Activated T-cell treated with anti-CD3 and anti-CD28 coated beads, Interleukin-2, amount 50 U/mL, for 1 hour (primary cell): ENCODE results near the gene CEACAM16.

Experiments
- DNase-seq: peaks from one replicate; pipeline ENCODE4 v3.0.0-alpha.2; 2020

Gene CEACAM16

DNA sequence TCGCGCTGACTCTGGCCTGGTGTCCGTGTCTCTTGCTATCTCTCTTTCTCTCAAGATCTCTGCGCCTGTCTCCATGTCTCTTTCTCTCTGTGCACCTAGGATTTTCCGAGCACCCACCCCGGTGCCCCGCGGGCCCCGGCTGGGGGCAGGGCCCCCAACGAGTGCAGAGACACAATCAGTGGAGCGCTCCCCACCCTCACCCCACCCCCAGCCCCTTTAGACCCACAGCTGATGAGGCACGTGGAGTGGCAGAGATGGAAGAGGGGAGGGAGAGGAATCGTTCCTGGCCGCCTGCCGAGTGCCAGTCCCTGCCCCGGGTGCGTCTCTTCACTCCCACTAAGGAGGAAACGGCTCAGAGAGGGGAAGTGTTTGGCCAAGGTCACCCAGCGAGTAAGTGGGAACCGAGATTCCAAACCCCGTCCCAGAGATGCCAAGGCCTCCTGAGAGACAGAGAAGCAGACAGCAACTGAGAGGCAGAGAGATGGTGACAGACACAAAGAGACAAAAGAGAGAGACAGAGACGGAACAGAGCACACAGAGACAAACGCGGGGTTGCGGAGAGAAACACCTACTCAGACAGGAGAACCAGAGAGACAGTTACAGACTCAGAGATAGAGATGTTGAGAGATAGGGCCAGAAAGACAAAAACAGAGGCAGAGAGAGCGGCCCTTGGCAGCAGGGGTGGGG, 48.9 kb downstream of the CEACAM16 start:
- DNase-seq, result no peak

DNA sequence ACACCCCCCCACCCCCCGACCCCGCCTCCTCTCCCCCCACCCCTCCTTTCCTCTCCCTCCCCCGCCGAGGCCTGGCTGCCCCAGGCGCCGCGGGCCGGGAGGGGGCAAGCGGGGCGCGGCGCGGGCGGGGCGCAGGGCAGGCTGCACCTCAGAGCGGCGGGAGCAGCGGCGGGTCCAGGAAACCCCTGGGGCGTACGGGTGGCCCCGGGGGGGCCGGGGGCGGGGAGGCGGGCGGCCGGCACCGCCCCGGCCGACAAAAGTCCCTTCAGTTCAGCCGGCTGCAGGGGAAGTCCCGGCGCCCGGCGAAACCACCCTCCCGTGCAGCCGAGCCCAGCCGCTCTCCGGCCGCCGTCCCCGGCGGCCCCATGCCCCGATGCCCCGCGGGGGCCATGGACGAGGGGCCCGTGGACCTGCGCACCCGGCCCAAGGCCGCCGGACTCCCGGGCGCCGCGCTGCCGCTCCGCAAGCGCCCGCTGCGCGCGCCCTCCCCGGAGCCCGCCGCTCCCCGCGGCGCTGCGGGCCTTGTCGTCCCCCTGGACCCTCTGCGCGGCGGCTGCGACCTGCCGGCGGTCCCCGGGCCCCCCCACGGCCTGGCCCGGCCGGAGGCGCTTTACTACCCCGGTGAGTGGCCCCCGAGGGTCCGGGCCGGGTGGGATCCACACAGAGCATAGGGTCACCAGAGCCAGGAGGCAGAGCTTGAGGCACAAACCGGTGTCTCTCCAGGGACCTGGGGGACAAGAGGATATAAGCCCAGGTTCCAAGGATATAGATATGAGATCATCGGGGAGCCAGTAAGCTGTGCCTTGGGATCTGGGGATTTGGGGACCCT, 49.7 kb downstream of the CEACAM16 start, which contains the start of gene BCL3:
Gene BCL3 (plus strand): TSS at position 283 of the 829 bp plus-strand sequence. CDS start 83 bp downstream, at position 366.
- peak; percentile 81 for DNase-seq

- DNase-seq, result no peak
These were observed 50.3 kb downstream of the CEACAM16 start for GRCh38 chr19:44749292-44749691.

DNA sequence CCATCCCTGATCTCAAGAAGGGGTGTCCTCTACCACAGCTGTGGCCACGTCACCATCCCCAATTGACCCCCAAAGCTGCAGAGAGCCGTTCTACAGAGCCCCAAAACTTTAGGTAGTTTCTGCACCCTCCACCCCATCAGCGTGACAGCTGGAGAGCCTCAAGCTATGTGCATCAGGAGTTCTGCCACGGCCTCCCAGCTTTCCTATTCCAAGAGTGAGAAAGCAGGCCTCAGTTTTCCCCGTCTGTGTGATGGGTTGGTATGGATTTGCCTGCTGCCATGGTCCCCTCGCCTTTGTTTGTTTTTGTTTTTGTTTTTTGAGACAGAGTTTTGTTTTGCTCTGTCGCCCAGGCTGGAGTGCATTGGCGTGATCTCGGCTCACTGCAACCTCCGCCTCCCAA, 51.0 kb downstream of the CEACAM16 start:
- no peak for DNase-seq

- no peak for DNase-seq
These were observed 53.3 kb downstream of the CEACAM16 start for GRCh38 chr19:44752123-44752815.

DNA sequence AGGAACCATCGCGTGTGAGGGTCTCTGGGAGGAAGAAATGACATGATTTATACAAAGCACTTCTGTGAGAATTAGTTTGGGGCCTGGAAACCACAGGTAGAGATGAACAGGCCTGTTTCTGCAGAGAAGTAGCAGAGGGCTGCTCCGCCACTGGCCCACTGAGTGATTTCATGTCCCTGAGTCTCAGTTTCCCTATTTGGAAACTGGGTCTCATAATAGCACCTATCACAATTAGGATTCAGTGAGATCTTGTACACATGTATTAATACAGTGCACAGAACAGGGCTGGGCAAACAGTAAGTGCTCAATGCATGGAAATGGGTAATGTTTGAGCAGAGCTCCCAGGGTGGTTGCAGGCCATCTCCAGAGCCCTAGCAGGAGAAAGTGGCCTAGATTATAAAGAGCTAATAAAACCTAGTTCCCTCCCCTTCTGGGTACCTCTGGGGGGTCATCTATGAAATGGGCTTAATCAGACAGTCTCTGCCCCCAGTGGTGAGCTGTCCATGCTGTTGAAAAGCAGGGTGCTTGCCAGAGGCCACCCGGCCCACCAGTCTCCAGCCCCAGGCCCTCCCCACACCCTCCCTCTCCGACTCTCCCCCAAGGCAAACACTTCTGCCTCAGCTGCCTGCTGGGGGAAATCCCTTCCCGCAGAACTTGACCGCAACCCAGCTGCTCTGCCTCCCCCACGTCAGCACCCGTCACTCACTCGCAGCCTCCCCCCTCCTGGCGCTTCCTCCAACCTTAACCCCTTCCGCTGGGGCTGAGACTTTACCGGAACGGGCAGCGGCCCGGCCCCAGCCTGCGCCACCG, 54.1 kb downstream of the CEACAM16 start:
- peak; percentile 89 for DNase-seq

- no peak for DNase-seq
These were observed 54.6 kb downstream of the CEACAM16 start for GRCh38 chr19:44753626-44753931.

DNA sequence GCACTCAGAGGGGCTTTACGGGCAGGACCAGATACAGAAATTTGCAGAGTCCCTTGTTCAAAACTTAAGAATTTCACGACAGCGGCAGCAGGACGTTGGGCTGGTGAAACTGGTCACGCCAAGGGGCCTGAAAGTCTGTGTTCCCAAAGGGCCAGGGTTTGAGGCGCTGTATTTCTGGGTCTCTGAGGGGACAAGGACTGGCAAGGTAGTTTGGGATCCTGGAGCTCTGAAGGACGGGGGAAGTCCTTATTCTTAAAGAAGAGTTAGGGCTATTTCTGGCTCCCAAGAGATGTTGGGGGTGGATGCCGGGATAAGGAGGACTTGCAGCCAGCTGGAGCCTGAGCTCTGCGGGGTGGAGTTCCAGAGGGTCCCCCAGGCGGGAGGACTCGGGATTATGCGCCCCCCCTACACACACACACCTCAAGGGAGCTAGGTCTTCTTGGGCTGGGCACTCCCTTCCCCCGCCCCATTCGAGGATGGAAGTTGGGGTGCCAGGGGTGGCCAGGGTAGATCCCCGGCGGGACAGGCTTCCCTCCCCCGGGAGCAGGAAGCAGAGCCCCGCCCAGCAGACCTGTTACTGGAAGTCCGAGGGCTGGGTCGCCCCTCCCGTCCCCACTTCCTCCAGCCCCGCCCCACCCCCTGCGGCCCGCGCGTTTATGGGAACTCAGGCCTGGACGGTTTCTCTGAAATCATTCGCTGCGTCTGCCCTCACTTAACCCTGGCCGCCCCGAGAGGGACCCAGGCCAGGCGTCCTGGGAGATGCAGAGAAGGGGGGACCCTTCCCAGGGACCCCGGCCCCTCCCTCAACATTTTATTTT, 55.2 kb downstream of the CEACAM16 start:
- peak; percentile 71 for DNase-seq

DNA sequence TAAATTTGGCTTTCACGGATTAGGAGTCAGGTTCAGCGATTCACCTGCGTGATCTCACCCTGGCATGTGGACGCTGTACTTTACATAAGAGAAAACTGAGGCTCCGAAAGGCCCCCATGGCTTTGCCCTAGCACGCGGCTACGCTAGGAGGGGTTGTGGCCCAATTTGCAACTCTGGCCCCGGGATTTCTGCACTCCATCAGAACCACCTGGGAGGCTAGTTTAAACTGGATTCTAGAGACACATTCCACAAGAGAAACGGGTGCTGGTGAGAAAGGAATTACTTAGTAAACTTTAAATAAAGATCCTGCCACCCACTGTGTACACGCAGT, 55.8 kb downstream of the CEACAM16 start:
- DNase-seq, result no peak

DNA sequence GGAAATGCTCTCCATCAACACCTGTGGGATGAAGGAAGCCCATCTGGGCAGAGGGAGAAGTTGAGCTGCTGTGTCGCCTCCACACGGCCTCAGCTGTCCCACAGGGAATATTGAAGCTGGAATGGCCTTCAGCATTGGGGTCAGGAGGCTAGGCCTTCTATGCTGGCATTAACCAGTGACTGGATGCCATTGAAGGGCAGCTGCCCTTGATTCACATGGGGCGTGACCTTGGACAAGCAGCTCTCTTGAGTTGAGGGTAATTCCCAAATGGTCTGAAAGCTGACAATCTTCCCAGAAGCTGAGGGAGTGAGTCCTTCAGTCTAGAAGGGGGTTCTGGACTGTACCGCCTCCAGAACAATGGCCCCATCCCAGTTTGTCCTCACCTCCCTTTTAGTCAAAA, 56.3 kb downstream of the CEACAM16 start:
- no peak for DNase-seq

GRCh38 chr19:44756089-44756562, 57.2 kb downstream of the CEACAM16 start:
- no peak for DNase-seq

DNA sequence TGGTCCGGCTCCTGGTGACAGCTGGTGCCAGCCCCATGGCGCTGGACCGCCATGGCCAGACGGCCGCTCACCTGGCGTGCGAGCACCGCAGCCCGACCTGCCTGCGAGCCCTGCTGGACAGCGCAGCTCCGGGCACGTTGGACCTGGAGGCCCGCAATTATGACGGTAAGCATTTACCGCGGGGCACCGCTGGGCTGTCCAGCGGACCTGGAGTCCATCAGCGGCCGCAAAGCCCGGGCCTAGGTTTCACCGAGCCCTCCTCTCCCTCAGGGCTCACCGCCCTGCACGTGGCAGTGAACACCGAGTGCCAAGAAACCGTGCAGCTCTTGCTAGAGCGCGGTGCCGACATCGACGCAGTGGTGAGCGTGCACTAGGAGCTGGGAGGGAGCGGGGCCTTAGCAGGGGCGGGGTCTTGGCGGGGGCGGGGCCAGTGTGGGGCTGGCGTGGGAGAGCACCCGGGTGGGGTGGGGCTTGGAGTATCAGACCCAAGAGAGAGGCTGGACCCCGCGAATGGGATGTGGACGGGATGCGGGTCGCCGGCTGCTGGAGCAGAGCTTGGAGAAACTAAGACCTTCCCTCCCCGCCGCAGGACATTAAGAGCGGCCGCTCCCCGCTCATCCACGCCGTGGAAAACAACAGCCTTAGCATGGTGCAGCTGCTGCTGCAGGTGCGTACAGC, 58.2 kb downstream of the CEACAM16 start:
- DNase-seq, result no peak

DNA sequence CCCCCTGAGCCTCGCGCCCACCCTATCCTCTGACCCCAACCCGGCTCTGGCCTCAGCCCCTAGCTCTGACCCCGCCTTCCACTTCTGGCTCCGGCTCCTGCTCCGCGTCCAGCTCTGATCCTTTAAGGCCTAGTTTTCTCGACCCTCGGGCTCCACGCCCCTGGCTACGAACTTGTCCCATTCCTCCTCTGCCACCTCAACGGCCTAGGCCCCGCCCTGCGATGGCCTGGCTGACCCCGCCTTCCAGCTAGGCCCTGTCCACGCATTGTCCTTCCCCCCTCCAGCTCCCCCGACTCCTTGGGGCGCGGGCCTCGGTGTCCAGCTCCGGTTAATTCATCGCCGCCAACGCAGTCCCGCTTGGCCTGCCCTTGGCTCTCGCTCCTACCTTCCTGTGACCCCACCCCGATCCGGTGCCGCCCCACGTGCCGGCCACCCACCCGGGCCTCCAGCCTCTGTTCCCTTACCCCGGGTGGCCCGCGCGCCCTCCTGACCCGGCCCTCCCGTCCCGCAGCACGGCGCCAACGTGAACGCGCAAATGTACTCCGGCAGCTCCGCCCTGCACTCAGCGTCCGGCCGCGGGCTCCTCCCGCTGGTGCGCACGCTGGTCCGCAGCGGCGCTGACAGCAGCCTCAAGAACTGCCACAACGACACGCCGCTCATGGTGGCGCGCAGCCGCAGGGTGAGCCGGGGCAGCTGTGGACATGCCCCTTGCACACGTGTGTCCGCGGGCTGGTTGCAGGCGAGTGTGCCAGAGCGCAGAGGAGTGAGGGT, 59.0 kb downstream of the CEACAM16 start:
- no peak for DNase-seq

- no peak for DNase-seq
These were observed 59.6 kb downstream of the CEACAM16 start for GRCh38 chr19:44758596-44758995.

DNA sequence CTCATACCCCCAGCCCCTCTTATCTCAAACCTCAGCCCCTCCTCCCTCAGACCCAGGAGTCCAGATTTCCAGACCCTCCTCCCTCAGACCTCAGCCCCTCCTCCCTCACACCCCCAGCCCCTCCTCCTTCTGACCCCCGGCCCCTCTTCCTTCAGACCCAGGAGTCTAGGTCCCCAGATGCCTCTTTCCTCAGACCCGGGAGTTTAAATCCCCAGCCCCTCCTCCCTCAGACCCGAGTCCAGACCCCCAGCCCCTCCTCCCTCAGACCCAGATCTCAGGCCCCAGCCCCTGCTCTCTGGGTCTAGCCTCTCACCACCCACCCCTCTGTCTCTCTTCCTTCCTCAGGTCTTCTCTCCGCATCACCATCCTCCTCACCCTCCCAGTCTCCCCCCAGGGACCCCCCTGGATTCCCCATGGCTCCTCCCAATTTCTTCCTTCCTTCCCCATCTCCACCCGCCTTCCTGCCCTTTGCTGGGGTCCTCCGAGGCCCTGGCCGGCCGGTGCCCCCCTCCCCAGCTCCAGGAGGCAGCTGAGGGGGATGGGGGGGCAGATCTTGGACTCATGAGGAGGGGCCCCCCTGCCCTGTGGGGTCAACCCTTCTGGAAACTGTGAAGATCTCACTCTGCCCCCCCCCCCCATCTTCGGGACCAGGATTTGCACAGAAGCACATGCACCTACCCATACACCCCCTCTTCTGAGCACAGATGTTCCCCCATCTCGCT, 60.3 kb downstream of the CEACAM16 start:
- DNase-seq, result no peak
